ENCODE results near the gene TRIM2. TPM values are rescaled to one million over a fixed set of nuclear protein-coding genes. Genes with fewer than 3 reads are reported as not detected.

TRIM2 gene
- total RNA-seq, 1 donor, result 39.8 TPM

GRCh38 chr4:153244969-153245368 is 40.7 kb downstream of the TRIM2 start:
- H3K9me3 ChIP-seq (ENCODE audit: low read depth, low read length), result no peaks in the 10 kb centered on the region
- H3K36me3 ChIP-seq (ENCODE audit: insufficient read depth, low read length), result no peaks in the 10 kb centered on the region
- no peak overlapping the region for H2AFZ ChIP-seq (ENCODE audit: low read length)
- no peaks in the 10 kb centered on the region for H3K27me3 ChIP-seq (ENCODE audit: insufficient read depth, low read length)
- no peak for DNase-seq (ENCODE audit: insufficient read length, low spot score, missing footprints)
- H3K4me3 ChIP-seq (ENCODE audit: insufficient read depth, low read length), result no peak overlapping the region
- H3K79me2 ChIP-seq (ENCODE audit: insufficient read depth, low read length), result no peaks in the 10 kb centered on the region
- H3K4me2 ChIP-seq (ENCODE audit: insufficient read depth, low read length), result no peak overlapping the region
- H3K27ac ChIP-seq (ENCODE audit: low read depth, low read length), result no peak overlapping the region
- no peak for TF ChIP-seq CTCF (IDR thresholded peaks at IDR 0.05; ENCODE audit: extremely low read depth, low read depth, low read length)
- peaks cover 7% of the 10 kb centered on the region for H3K4me1 ChIP-seq (ENCODE audit: insufficient read depth, low read length)
- peaks cover 20% of the 10 kb centered on the region for H4K20me1 ChIP-seq (ENCODE audit: insufficient read depth, low read length)

- TF ChIP-seq CTCF (IDR thresholded peaks at IDR 0.05; ENCODE audit: extremely low read depth, low read depth, low read length), result no peak
- Histone ChIP-seq H3K9me3 (ENCODE audit: low read depth, low read length) (no peaks in the 10 kb centered on the region), H3K4me2 (ENCODE audit: insufficient read depth, low read length) (no peak overlapping the region), H3K36me3 (ENCODE audit: insufficient read depth, low read length) (no peaks in the 10 kb centered on the region), H3K4me3 (ENCODE audit: insufficient read depth, low read length) (no peak overlapping the region), H3K79me2 (ENCODE audit: insufficient read depth, low read length) (no peaks in the 10 kb centered on the region), H4K20me1 (ENCODE audit: insufficient read depth, low read length) (peaks cover 20% of the 10 kb centered on the region), H3K27ac (ENCODE audit: low read depth, low read length) (no peak overlapping the region), H3K27me3 (ENCODE audit: insufficient read depth, low read length) (no peaks in the 10 kb centered on the region), H3K4me1 (ENCODE audit: insufficient read depth, low read length) (peaks cover 7% of the 10 kb centered on the region), H2AFZ (ENCODE audit: low read length) (no peak overlapping the region)
- DNase-seq (ENCODE audit: insufficient read length, low spot score, missing footprints), result no peak
Measured at GRCh38 chr4:153245775-153246174, 41.5 kb downstream of the TRIM2 start.

GRCh38 chr4:153246446-153247115 is 42.3 kb downstream of the TRIM2 start:
- Histone ChIP-seq H3K9me3 (ENCODE audit: low read depth, low read length) (no peaks in the 10 kb centered on the region), H3K79me2 (ENCODE audit: insufficient read depth, low read length) (no peaks in the 10 kb centered on the region), H3K27ac (ENCODE audit: low read depth, low read length) (no peak overlapping the region), H3K36me3 (ENCODE audit: insufficient read depth, low read length) (no peaks in the 10 kb centered on the region), H3K4me3 (ENCODE audit: insufficient read depth, low read length) (no peak overlapping the region), H3K27me3 (ENCODE audit: insufficient read depth, low read length) (no peaks in the 10 kb centered on the region), H3K4me2 (ENCODE audit: insufficient read depth, low read length) (no peak overlapping the region), H2AFZ (ENCODE audit: low read length) (no peak overlapping the region), H3K4me1 (ENCODE audit: insufficient read depth, low read length) (peaks cover 7% of the 10 kb centered on the region), H4K20me1 (ENCODE audit: insufficient read depth, low read length) (peaks cover 20% of the 10 kb centered on the region)
- no peak for TF ChIP-seq CTCF (IDR thresholded peaks at IDR 0.05; ENCODE audit: extremely low read depth, low read depth, low read length)
- DNase-seq (ENCODE audit: insufficient read length, low spot score, missing footprints), result no peak

- no peak overlapping the region for H2AFZ ChIP-seq (ENCODE audit: low read length)
- DNase-seq (ENCODE audit: insufficient read length, low spot score, missing footprints), result no peak
- no peak for TF ChIP-seq CTCF (IDR thresholded peaks at IDR 0.05; ENCODE audit: extremely low read depth, low read depth, low read length)
- no peaks in the 10 kb centered on the region for H3K79me2 ChIP-seq (ENCODE audit: insufficient read depth, low read length)
- H3K4me3 ChIP-seq (ENCODE audit: insufficient read depth, low read length), result no peak overlapping the region
- no peak overlapping the region for H3K27ac ChIP-seq (ENCODE audit: low read depth, low read length)
- no peaks in the 10 kb centered on the region for H3K36me3 ChIP-seq (ENCODE audit: insufficient read depth, low read length)
- no peaks in the 10 kb centered on the region for H3K27me3 ChIP-seq (ENCODE audit: insufficient read depth, low read length)
- H3K4me2 ChIP-seq (ENCODE audit: insufficient read depth, low read length), result no peak overlapping the region
- peaks cover 7% of the 10 kb centered on the region for H3K4me1 ChIP-seq (ENCODE audit: insufficient read depth, low read length)
- H4K20me1 ChIP-seq (ENCODE audit: insufficient read depth, low read length), result peaks cover 20% of the 10 kb centered on the region
- H3K9me3 ChIP-seq (ENCODE audit: low read depth, low read length), result no peaks in the 10 kb centered on the region
Measured at GRCh38 chr4:153247116-153247490, 42.9 kb downstream of the TRIM2 start.
